ENCODE results near the gene CPED1.
"Not testable (repeated sequence)": the region's sequence is repeated elsewhere in the genome, so short reads cannot be mapped to it uniquely, and the experiment has no call there.

Gene CPED1

GRCh38 chr7:121187222-121187621, 198.7 kb downstream of the CPED1 start:
- no peak for DNase-seq (ENCODE audit: low spot score)

- no peak for DNase-seq (ENCODE audit: low spot score)
Observed at GRCh38 chr7:121187676-121188075, 199.2 kb downstream of the CPED1 start.

- no peak for DNase-seq (ENCODE audit: low spot score)
Observed at GRCh38 chr7:121192834-121193233, 204.3 kb downstream of the CPED1 start.

GRCh38 chr7:121195010-121195409, 206.5 kb downstream of the CPED1 start:
- DNase-seq (ENCODE audit: low spot score), result no peak

GRCh38 chr7:121195874-121196273, 207.4 kb downstream of the CPED1 start:
- DNase-seq (ENCODE audit: low spot score), result no peak

GRCh38 chr7:121196286-121196685, 207.8 kb downstream of the CPED1 start:
- no peak for DNase-seq (ENCODE audit: low spot score)

- no peak for DNase-seq (ENCODE audit: low spot score)
Observed at GRCh38 chr7:121197455-121197854, 208.9 kb downstream of the CPED1 start.

GRCh38 chr7:121198502-121198901, 210.0 kb downstream of the CPED1 start:
- no peak for DNase-seq (ENCODE audit: low spot score)

- DNase-seq (ENCODE audit: low spot score), result no peak
Observed at GRCh38 chr7:121202125-121202524, 213.6 kb downstream of the CPED1 start.

GRCh38 chr7:121202834-121203233, 214.3 kb downstream of the CPED1 start:
- DNase-seq (ENCODE audit: low spot score), result no peak

GRCh38 chr7:121204537-121204936, 216.0 kb downstream of the CPED1 start:
- DNase-seq (ENCODE audit: low spot score), result no peak

GRCh38 chr7:121205777-121206176, 217.3 kb downstream of the CPED1 start:
- no peak for DNase-seq (ENCODE audit: low spot score)

- no peak for DNase-seq (ENCODE audit: low spot score)
Observed at GRCh38 chr7:121211253-121211652, 222.7 kb downstream of the CPED1 start.

- no peak for DNase-seq (ENCODE audit: low spot score)
Observed at GRCh38 chr7:121212036-121212435, 223.5 kb downstream of the CPED1 start.

- no peak for DNase-seq (ENCODE audit: low spot score)
Observed at GRCh38 chr7:121214657-121215056, 226.1 kb downstream of the CPED1 start.

GRCh38 chr7:121219026-121219425, 230.5 kb downstream of the CPED1 start:
- DNase-seq (ENCODE audit: low spot score), result no peak

- not testable (repeated sequence) for DNase-seq (ENCODE audit: low spot score)
Observed at GRCh38 chr7:121221108-121221507, 232.6 kb downstream of the CPED1 start.

- DNase-seq (ENCODE audit: low spot score), result no peak
Observed at GRCh38 chr7:121228779-121229178, 240.3 kb downstream of the CPED1 start.

GRCh38 chr7:121235201-121235600, 246.7 kb downstream of the CPED1 start:
- no peak for DNase-seq (ENCODE audit: low spot score)

GRCh38 chr7:121237601-121238000, 249.1 kb downstream of the CPED1 start:
- DNase-seq (ENCODE audit: low spot score), result no peak

- DNase-seq (ENCODE audit: low spot score), result no peak
Observed at GRCh38 chr7:121244120-121244870, 255.8 kb downstream of the CPED1 start.

- not testable (repeated sequence) for DNase-seq (ENCODE audit: low spot score)
Observed at GRCh38 chr7:121251367-121251766, 262.9 kb downstream of the CPED1 start.

- not testable (repeated sequence) for DNase-seq (ENCODE audit: low spot score)
Observed at GRCh38 chr7:121252523-121253235, 264.2 kb downstream of the CPED1 start.

GRCh38 chr7:121259826-121260225, 271.3 kb downstream of the CPED1 start:
- no peak for DNase-seq (ENCODE audit: low spot score)
